IPS-NIHi7 (cell line): ENCODE results near the gene VSTM2L.

ENCODE experiments used
- DNase-seq: peaks from one replicate; pipeline ENCODE4 v3.0.0; 2012; ENCODE audit warnings: mixed read lengths; ENCODE audit errors: extremely low spot score

VSTM2L gene

GRCh38 chr20:37917461-37917860, 14.5 kb downstream of the VSTM2L start:
- DNase-seq: no peak

- no peak for DNase-seq
Measured at GRCh38 chr20:37918035-37918434, 15.1 kb downstream of the VSTM2L start.

- DNase-seq: no peak
Measured at GRCh38 chr20:37919389-37920040, 16.6 kb downstream of the VSTM2L start.

- no peak for DNase-seq
Measured at GRCh38 chr20:37920270-37920669, 17.3 kb downstream of the VSTM2L start.

- DNase-seq: no peak
Measured at GRCh38 chr20:37920679-37921322, 17.9 kb downstream of the VSTM2L start.

- DNase-seq: no peak
Measured at GRCh38 chr20:37921341-37921929, 18.5 kb downstream of the VSTM2L start.

- DNase-seq: no peak
Measured at GRCh38 chr20:37922016-37922415, 19.1 kb downstream of the VSTM2L start.

GRCh38 chr20:37925265-37926165, 22.6 kb downstream of the VSTM2L start:
- DNase-seq: peak; percentile 66

GRCh38 chr20:37926612-37927011, 23.7 kb downstream of the VSTM2L start:
- DNase-seq: no peak

GRCh38 chr20:37927410-37928095, 24.6 kb downstream of the VSTM2L start:
- no peak for DNase-seq

- no peak for DNase-seq
Measured at GRCh38 chr20:37928996-37929682, 26.2 kb downstream of the VSTM2L start.

GRCh38 chr20:37929683-37930014, 26.7 kb downstream of the VSTM2L start:
- no peak for DNase-seq

GRCh38 chr20:37931153-37931922, 28.4 kb downstream of the VSTM2L start:
- DNase-seq: no peak

GRCh38 chr20:37932074-37932473, 29.1 kb downstream of the VSTM2L start:
- no peak for DNase-seq

GRCh38 chr20:37932919-37933318, 30.0 kb downstream of the VSTM2L start:
- no peak for DNase-seq

GRCh38 chr20:37933786-37934633, 31.1 kb downstream of the VSTM2L start:
- no peak for DNase-seq

GRCh38 chr20:37934634-37935375, 31.9 kb downstream of the VSTM2L start:
- DNase-seq: no peak

GRCh38 chr20:37935435-37935834, 32.5 kb downstream of the VSTM2L start:
- no peak for DNase-seq

GRCh38 chr20:37936041-37936440, 33.1 kb downstream of the VSTM2L start:
- DNase-seq: no peak
